OCI-LY1 (cell line): ENCODE results near the gene CD300E.

Experiments used
- EZH2 ChIP-seq: fragments of 200-600 bp; sonication (generic), shearing (Covaris generic); IDR thresholded peaks from 2 replicates; pipeline ENCODE4 v1.8.0; 2017; ENCODE audit warnings: borderline replicate concordance, mixed run types, mild to moderate bottlenecking, antibody characterized with exemption, low read length, moderate library complexity, mixed read lengths
- TF ChIP-seq, protein P1 (sequence below): fragments of 200-600 bp; sonication (generic), shearing (Covaris generic); IDR thresholded peaks from 2 replicates; pipeline ENCODE4 v1.5.1; 2017; ENCODE audit warnings: mild to moderate bottlenecking, antibody characterized with exemption, low read length, moderate library complexity, mixed read lengths

GRCh38 chr17:74639704-74640151, 16.2 kb upstream of the CD300E start:
- TF ChIP-seq, protein P1, sequence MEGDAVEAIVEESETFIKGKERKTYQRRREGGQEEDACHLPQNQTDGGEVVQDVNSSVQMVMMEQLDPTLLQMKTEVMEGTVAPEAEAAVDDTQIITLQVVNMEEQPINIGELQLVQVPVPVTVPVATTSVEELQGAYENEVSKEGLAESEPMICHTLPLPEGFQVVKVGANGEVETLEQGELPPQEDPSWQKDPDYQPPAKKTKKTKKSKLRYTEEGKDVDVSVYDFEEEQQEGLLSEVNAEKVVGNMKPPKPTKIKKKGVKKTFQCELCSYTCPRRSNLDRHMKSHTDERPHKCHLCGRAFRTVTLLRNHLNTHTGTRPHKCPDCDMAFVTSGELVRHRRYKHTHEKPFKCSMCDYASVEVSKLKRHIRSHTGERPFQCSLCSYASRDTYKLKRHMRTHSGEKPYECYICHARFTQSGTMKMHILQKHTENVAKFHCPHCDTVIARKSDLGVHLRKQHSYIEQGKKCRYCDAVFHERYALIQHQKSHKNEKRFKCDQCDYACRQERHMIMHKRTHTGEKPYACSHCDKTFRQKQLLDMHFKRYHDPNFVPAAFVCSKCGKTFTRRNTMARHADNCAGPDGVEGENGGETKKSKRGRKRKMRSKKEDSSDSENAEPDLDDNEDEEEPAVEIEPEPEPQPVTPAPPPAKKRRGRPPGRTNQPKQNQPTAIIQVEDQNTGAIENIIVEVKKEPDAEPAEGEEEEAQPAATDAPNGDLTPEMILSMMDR, result no peak
- no peak for TF ChIP-seq EZH2
